NCI-H1417 (cell line): ENCODE measurements around the gene PGS1.

Experiments
- DNase-seq, 3 experiments: peaks; one replicate each; lab custom pipeline; 2025; lab: John Stamatoyannopoulos, UW

The PGS1 gene

DNA sequence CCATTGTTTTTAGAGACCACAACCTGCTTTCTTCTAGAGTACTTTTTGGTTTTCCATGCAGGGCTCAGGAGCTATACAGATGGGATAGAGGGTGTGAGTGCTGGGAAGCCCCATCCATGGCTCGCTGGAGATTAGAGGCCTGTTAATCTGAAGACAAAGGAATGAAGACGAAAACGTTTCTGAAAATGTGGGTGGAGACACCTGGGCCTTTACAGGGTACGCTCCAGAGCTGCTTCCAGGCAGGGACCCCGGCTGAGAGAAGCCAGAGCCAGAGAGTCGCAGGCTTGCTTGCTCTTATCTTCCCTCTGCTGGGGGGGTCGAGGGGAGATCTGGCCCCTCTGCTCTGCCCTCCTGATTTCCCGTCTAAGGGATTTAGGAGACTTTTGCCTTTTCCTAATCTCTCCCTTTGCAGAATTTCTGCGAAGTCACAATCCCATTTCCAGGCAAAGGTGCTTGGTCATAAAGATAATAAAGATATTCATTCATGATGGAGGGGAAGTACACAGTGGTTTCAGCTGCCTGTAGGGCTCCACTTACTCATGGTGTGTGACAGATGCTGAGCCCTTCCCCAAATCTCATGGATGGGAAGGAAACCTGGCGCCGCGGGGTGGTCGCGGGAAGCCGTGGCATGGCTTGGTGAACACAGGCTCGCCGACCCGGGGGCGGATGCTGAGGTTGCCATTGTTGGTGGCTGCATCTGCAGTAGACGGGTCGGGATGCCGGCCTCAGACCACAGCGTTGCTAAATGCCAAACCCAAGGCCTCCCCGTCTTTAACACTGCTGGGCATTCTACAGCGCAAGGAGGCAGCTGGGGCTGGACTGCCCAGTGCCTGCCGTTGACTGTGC is 13.8 kb upstream of the PGS1 start:
- DNase-seq, result no peak

GRCh38 chr17:78365561-78366108 is 12.8 kb upstream of the PGS1 start:
- DNase-seq, result peak in 1 of 3 experiments; percentile 21

GRCh38 chr17:78366109-78366848 is 12.2 kb upstream of the PGS1 start:
- peak in 1 of 3 experiments; percentile 41 for DNase-seq

DNA sequence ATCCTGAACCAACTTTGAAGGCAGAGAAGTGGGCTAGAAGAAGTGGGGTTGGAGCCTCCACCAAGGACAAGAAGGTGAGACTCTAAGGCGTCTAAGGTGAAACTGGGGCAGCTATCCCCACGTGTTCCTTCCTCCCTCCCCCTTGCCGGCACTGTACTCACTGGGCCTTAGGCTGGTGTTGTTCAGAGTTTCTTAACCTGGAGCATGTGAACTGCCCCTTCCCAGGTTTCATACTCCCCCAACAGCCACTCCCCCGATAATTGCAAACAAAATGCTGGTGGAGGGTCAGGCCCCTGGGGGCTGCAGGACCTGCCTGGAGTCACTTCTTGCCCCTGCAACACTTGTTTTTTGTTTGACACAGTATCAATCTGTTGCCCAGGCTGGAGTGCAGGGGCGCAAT is 11.3 kb upstream of the PGS1 start:
- no peak for DNase-seq

DNA sequence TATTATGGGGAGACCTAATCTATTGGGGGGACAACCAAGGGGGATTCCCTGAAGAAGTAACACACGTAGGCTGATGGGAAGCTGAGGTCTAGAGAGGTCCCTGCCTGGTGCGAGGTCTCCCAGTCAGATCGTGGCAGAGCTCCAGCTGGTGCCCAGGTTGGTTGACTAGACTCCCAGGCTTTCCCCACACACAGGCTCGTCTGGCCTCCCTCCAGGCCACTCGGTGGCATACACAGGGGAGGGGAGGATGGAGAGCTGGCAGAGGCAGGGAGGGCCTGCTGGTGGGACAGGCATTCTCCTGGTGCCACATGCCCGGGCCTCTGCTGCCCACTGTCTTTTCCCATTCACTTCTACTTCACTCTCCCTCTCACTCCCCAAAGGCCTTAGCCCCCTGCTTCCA is 10.1 kb upstream of the PGS1 start:
- no peak for DNase-seq

DNA sequence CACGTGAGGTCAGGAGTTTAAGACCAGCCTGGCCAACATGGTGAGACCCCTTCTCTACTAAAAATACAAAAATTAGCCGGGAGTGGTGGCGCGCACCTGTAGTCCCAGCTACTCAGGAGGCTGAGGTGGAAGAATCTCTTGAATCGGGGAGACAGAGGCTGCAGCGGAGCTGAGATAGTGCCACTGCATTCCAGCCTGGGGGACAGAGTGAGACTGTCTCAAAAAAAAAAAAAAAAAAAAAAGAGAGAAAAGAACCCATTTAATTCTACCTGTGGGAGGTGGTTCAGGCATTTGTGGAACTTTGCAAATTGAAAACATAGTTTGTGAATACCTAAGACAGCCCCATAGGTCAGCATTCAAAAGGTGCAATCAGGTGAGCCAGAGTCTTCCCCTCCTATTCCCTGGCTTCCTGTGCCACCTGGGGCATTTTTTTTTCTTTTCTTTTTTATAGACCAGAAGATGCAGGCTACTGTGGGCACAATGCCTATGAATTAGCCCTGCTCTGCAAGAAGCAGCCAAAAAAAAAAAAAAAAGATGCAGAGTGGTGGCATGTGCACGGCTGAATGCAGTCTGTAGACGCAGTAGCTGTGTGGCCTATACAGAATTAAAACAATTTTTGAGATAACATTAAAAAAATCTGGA is 9.5 kb upstream of the PGS1 start:
- no peak for DNase-seq

DNA sequence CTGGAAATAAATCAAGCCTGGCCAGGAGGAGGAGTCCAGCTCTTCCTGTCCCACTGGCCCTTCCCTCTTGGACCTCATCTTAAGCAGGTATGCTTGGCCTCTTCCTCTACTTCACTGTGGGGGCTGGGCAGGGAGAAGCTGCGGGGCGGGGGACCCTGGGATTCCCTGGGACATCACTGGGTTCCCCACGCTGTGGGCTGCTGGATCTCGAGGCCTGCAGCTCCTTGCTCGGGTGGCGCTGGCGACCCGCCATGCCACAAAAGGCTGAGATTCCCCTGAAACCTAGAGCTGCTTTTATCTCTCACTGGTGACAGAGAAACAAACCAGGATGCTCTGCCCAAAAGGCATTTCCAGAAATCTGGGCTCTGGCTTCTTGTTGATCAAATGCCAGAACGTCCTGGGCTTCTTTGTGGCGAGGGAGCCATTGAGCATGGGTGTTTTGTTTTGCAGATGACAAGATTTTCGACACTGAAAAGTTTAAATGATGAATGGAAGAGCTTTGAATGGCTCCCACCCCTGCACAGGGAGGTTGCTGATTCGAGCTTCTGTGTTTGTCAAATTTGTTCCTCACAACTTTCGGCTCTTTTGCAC is 8.6 kb upstream of the PGS1 start:
- no peak for DNase-seq

DNA sequence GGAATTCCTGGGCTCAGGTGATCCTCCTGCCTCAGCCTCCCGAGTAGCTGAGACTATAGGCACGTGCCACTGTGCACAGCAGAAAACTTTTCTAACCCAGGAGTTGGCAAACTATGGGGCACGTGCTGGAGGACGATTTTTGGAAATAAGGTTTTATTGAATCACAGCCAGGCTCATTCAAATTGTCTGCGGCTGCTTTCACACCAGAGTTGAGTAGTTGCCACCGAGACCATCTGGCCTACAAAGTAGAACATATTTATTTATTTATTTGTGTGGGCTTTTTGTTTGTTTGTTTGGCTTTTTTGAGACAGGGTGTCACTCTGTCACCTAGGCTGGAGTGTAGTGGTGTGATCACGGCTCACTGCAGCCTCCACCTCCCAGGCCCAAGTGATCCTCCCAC is 7.4 kb upstream of the PGS1 start:
- DNase-seq, result no peak

DNA sequence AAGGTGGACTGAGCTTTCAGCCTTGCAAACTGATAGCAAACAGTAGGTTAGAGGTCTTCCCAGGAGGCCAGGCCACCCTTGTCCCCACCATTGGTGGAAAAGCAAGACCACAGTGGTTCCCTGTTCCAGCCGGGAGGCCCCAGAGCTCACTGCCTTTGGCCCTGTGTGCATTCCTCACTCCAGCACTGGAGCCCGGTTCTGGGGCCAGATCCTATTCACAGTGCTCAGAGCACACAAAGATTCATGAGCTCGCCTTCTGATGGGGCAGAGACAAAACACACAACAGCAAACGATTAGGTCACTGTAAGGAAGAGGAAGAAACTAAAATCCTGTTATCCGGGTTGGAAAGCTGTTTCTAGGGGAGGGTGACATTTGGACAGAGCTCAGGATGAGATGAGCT is 5.6 kb upstream of the PGS1 start:
- DNase-seq, result no peak

DNA sequence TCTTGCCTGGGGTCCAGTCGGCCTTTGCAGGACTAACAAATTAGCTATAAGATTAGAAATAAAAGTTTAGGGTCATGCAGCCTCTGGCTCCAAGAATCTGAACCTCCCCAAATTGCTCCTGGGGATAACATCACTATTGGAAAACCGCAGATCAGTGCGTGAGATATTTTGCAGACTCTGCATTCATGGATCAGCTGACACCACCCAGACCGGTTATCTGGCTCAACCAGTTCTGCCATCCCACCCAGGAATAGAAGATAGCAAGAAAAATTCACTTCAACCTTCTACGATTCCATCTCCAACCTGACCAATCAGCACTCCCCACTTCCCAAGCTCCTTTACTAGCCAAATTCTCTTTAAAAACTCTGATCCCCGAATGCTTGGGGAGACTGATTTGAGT is 4.3 kb upstream of the PGS1 start:
- no peak for DNase-seq

GRCh38 chr17:78374631-78375274 is 3.7 kb upstream of the PGS1 start:
- DNase-seq, result no peak

DNA sequence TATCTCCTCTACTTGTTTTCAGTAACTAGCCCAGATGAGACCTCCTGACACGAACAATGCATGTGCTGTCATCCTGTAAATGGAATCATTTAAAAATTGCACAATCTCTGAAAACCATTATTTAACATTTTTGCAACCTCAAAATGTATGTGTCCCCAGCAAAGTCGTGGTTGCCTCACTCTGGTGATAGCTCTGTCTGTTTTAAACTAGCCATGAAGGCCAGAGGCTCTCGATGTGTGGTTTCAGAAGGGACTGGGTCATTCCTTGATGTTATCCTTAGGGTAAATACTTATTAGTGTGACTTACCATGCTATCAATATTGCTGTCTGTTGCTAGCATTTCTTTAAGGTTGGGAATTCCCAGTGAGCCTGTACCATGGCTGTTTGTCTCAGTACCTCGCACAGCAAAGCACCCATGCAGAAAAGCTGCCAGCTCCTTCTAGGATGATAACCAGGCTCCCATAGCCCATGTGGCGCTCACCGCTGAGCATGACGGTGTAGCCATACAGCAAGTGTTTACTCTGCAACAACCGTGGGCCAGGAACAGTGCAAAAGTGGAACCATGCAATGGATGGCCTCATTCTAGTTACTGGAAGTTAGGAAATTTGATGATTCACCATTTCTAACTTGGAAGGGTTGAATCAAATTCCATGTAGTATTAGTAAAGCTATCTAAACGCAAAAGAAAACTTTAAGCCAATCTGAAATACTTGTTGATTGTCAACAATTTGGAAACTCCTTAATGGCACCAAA is 2.9 kb upstream of the PGS1 start:
- no peak for DNase-seq

DNA sequence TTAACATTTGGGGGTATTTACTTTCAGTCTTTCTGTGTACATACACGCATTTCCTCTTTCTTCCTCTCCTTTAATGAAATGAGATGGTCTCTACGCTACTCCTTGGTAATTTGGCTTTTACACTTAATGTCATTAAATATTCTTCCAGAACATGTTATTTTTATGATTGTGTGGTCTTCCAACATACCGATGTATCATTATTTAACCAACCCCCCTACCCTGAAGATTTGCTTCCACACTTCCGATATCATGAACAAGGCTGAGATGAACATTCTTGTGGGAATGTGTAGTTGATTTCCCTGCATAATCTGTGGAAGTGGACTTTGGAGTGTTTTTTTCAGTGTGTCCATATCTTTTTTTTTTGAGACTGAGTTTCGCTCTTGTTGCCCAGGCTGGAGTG is 2.3 kb upstream of the PGS1 start:
- DNase-seq, result no peak

DNA sequence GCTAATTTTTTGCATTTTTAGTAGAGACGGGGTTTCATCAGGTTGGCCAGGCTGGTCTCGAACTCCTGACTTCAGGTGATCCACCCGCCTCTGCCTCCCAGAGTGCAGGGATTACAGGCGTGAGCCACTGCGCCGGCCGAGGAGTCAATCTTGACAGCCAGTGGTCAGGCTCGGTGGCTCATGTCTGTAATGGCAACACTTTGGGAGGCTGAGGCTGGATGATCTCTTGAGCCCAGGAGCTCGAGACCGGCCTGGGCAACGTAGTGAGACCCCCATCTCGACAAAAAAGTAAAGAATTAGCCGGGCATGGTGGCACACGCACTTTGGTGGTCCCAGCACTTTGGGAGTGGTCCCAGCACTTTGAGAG is 608 bp upstream of the PGS1 start:
- no peak for DNase-seq

DNA sequence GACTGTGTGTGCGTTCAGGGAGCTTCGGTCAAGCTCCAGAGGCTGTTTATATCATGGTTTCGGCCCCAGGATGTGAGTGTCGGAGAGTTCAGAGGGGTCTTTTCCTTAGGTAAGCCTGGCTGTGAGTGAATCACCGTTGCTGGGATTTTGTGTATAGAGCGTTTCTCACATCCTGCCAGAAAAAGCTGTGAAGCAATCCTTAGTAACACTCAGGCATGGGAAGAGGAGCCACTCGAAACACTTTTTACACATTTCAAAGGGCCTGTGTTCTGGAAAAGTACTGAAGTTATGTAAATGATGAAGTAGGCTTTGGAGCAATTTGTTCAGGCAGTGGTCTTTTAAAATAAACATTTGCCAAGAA is 662 bp downstream of the PGS1 start:
- no peak for DNase-seq

GRCh38 chr17:78380370-78380769 is 1.9 kb downstream of the PGS1 start:
- DNase-seq, result no peak

DNA sequence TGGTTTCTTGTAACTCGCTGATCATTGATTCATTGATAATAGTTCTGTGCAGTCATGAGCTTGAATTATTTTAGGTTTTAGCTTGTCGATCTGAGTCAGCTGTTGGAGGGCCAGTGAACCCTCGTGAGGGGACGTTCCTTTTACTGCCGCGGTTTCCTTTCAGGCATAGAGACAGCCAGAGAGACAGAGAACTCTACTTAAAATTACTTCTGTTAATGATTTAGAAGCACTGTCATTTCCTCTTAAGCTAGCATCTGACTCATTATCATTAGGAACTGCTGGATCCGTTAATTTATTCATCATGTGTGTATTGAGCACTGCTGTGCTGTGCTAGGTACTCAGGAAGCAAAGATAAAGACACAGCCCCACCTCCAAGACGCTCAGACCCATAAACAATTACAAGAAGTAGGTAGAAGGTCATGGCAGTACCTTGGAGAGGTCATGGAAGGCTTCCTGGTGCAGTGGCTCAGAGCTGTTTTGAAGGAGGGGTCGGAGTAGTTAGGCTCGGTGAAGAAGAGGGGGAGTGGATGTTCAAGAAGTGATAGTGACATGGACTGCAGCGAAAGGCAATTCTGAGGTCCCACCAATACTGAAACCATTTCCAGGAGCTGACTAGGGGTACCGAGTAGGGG is 3.3 kb downstream of the PGS1 start:
- no peak for DNase-seq

GRCh38 chr17:78383725-78384471 is 5.4 kb downstream of the PGS1 start:
- DNase-seq, result no peak

- DNase-seq, result no peak
Observed at GRCh38 chr17:78384479-78385175, 6.2 kb downstream of the PGS1 start.
